ENCODE results near the gene RAB8B. TPM values are rescaled to one million over a fixed set of nuclear protein-coding genes. Genes with fewer than 3 reads are reported as not detected.

Gene RAB8B
- total and polyA plus RNA-seq, 9 of the 15 experiments (the other 6 are each of a cell fraction or from before 2014, with no cell fraction given): 7.8 to 32.1 (median 24.2) TPM

- H3K36me3 ChIP-seq (ENCODE audit: control insufficient read depth, insufficient read depth, low read length): no peaks in the 10 kb centered on the region
- no peak for DNase-seq (ENCODE audit: extremely low read depth in 1 of 4, low spot score in 3 of 4)
- intact Hi-C loops (cut with micrococcal nuclease) (no loop called here), in situ Hi-C loops (cut with MboI) (no loop called here)
- POLR2A ChIA-PET: interaction anchor here (1.8 kb wide), 1 partner anchor 10 kb away, joined by 6 read pairs; no protein-coding TSS in a partner anchor
- H3K27me3 ChIP-seq (ENCODE audit: control insufficient read depth in 2 of 2, insufficient read depth in 2 of 2, low read length in 2 of 2): no peaks in the 10 kb centered on the region
- WGBS (ENCODE audit: insufficient coverage, low coverage, missing lambda C conversion rate): 40% methylated on average over 2 of the region's 2 CpGs
- H2AFZ ChIP-seq (ENCODE audit: low read depth, low read length): no peak overlapping the region
- no TSS peak for BruUV-seq (replicated peaks)
- H3K4me2 ChIP-seq (ENCODE audit: insufficient read depth, low read length): no peak overlapping the region
- no peak for FAIRE-seq
- no peak overlapping the region for H3K27ac ChIP-seq (ENCODE audit: extremely low read depth, low read depth, low read length)
- no peak for ATAC-seq
- H3K4me1 ChIP-seq (replicated peaks in 1 of 2; ENCODE audit: control insufficient read depth in 2 of 2, insufficient read depth in 2 of 2, low read length in 2 of 2): no peaks in the 10 kb centered on the region
- H3K9ac ChIP-seq (ENCODE audit: insufficient read depth in 1 of 2, low read depth in 2 of 2, low read length in 2 of 2): no peak overlapping the region
- H3K79me2 ChIP-seq (ENCODE audit: control insufficient read depth, insufficient read depth, low read length): no peaks in the 10 kb centered on the region
- CTCF ChIA-PET (ENCODE audit: low intra/inter-chr PET ratio): no interaction called here
- no peaks in the 10 kb centered on the region for H3K9me3 ChIP-seq (replicated peaks; ENCODE audit: control insufficient read depth, insufficient read depth, low read depth, low read length)
- H4K20me1 ChIP-seq (replicated peaks; ENCODE audit: control insufficient read depth, insufficient read depth, low read length): no peaks in the 10 kb centered on the region; the same call in 1 of the 2 replicates
- H3K9me1 ChIP-seq (ENCODE audit: control insufficient read depth, insufficient read depth, low read length): no peaks in the 10 kb centered on the region
- no peak overlapping the region for H3K4me3 ChIP-seq
- TF ChIP-seq ZNF212 (CRISPR knock-in tag; IDR thresholded peaks at IDR 0.05): no peak
- no peak for TF ChIP-seq SIN3A (IDR thresholded peaks at IDR 0.05; ENCODE audit: borderline replicate concordance in 2 of 2, control insufficient read depth in 1 of 2, low read depth in 2 of 2, low read length in 2 of 2)
- TF ChIP-seq SRSF9 (IDR thresholded peaks at IDR 0.05; ENCODE audit: borderline replicate concordance, low read depth, low read length): no peak
- TF ChIP-seq NFRKB (IDR thresholded peaks at IDR 0.05; ENCODE audit: low read depth): no peak
- TF ChIP-seq HDAC8 (tag; IDR thresholded peaks at IDR 0.05): no peak
- no peak for TF ChIP-seq TAF7 (tag; IDR thresholded peaks at IDR 0.05)
- no peak for TF ChIP-seq POLR3A (IDR thresholded peaks at IDR 0.05; ENCODE audit: borderline replicate concordance, extremely low read depth, insufficient read depth, insufficient read length)
- no peak for TF ChIP-seq ZNF79 (CRISPR knock-in tag; IDR thresholded peaks at IDR 0.05; ENCODE audit: low read depth)
- TF ChIP-seq ZZZ3 (IDR thresholded peaks at IDR 0.05): no peak
- TF ChIP-seq CEBPG (CRISPR knock-in tag; IDR thresholded peaks at IDR 0.05): no peak
- TF ChIP-seq CEBPG (tag; conservative IDR thresholded peaks at IDR 0.05 in 1 of 2, IDR thresholded peaks at IDR 0.05 in 1 of 2): no peak
- TF ChIP-seq ZNF77 (CRISPR knock-in tag; IDR thresholded peaks at IDR 0.05): no peak
- no peak for TF ChIP-seq FOXP1 (CRISPR knock-in tag; IDR thresholded peaks at IDR 0.05)
- no peak for TF ChIP-seq CTCF (IDR thresholded peaks at IDR 0.05 in 2 of 3, conservative IDR thresholded peaks at IDR 0.05 in 1 of 3; ENCODE audit: insufficient read depth in 2 of 3, low read depth in 1 of 3, low read length in 3 of 3)
- TF ChIP-seq RBM14 (IDR thresholded peaks at IDR 0.05; ENCODE audit: borderline replicate concordance, insufficient read depth, low read depth, low read length): no peak
- no peak for TF ChIP-seq ETS2 (tag; IDR thresholded peaks at IDR 0.05; ENCODE audit: borderline replicate concordance, poor library complexity, severe bottlenecking)
- TF ChIP-seq ZBTB12 (CRISPR knock-in tag; IDR thresholded peaks at IDR 0.05): no peak
- no peak for TF ChIP-seq ZBTB17 (CRISPR knock-in tag; IDR thresholded peaks at IDR 0.05)
- TF ChIP-seq EP300 (IDR thresholded peaks at IDR 0.05; ENCODE audit: low read length): no peak
- no peak for TF ChIP-seq FOXO4 (CRISPR knock-in tag; IDR thresholded peaks at IDR 0.05)
These were observed 44.0 kb upstream of the RAB8B start for GRCh38 chr15:63145426-63145825.
